Activated T-cell treated with anti-CD3 and anti-CD28 coated beads, Interleukin-2, amount 50 U/mL, for 24 hours (primary cell): ENCODE measurements around the gene SCUBE1.
"Not testable (repeated sequence)": the region's sequence is repeated elsewhere in the genome, so short reads cannot be mapped to it uniquely, and the experiment has no call there.

ENCODE experiments used
- DNase-seq: peaks from one replicate; pipeline ENCODE4 v3.0.0-alpha.2; 2020
- H3K27ac Mint-ChIP-seq: 2 replicates; pipeline ENCODE4 v1.8.0; 2020; ENCODE audit warnings: mild to moderate bottlenecking, mixed read lengths
- H3K27me3 Mint-ChIP-seq: 2 replicates; pipeline ENCODE4 v1.8.0; 2020; ENCODE audit warnings: mixed read lengths
- H3K36me3 Mint-ChIP-seq: 2 replicates; pipeline ENCODE4 v1.8.0; 2020; ENCODE audit warnings: low read depth, mixed read lengths
- H3K4me1 Mint-ChIP-seq: 2 replicates; pipeline ENCODE4 v1.8.0; 2020; ENCODE audit warnings: low read depth, mixed read lengths
- H3K4me3 Mint-ChIP-seq: 2 replicates; pipeline ENCODE4 v1.8.0; 2020; ENCODE audit warnings: mild to moderate bottlenecking, moderate library complexity, mixed read lengths
- H3K9me3 Mint-ChIP-seq: 2 replicates; pipeline ENCODE4 v1.8.0; 2020; ENCODE audit warnings: mixed read lengths

Gene SCUBE1

GRCh38 chr22:43375951-43376455 lies 32.8 kb upstream of the SCUBE1 start:
- H3K27me3 Mint-ChIP-seq, result peaks cover 62% of the 10 kb centered on the region
- H3K4me3 Mint-ChIP-seq, result no peak overlapping the region
- no peaks in the 10 kb centered on the region for H3K9me3 Mint-ChIP-seq
- H3K27ac Mint-ChIP-seq, result no peak overlapping the region
- no peaks in the 10 kb centered on the region for H3K36me3 Mint-ChIP-seq
- peaks cover 20% of the 10 kb centered on the region for H3K4me1 Mint-ChIP-seq
- no peak for DNase-seq

- Mint-ChIP-seq H3K4me1 (no peaks in the 10 kb centered on the region), H3K27me3 (peaks cover 65% of the 10 kb centered on the region), H3K9me3 (no peaks in the 10 kb centered on the region), H3K36me3 (no peaks in the 10 kb centered on the region), H3K4me3 (no peak overlapping the region), H3K27ac (no peak overlapping the region)
- DNase-seq, result no peak
Observed at GRCh38 chr22:43370036-43370435, 26.9 kb upstream of the SCUBE1 start.

GRCh38 chr22:43365715-43366440 lies 22.7 kb upstream of the SCUBE1 start:
- peaks cover 44% of the 10 kb centered on the region for H3K27me3 Mint-ChIP-seq
- H3K36me3 Mint-ChIP-seq, result no peaks in the 10 kb centered on the region
- no peak overlapping the region for H3K4me3 Mint-ChIP-seq
- H3K27ac Mint-ChIP-seq, result no peak overlapping the region
- no peaks in the 10 kb centered on the region for H3K4me1 Mint-ChIP-seq
- H3K9me3 Mint-ChIP-seq, result no peaks in the 10 kb centered on the region
- no peak for DNase-seq

- peaks cover 27% of the 10 kb centered on the region for H3K27me3 Mint-ChIP-seq
- no peak overlapping the region for H3K27ac Mint-ChIP-seq
- DNase-seq, result no peak
Observed at GRCh38 chr22:43364169-43364435, 20.9 kb upstream of the SCUBE1 start.

GRCh38 chr22:43363315-43364168 lies 20.4 kb upstream of the SCUBE1 start:
- DNase-seq, result no peak
- H3K27ac Mint-ChIP-seq, result no peak overlapping the region
- H3K9me3 Mint-ChIP-seq, result no peaks in the 10 kb centered on the region
- H3K4me1 Mint-ChIP-seq, result no peaks in the 10 kb centered on the region
- H3K4me3 Mint-ChIP-seq, result no peak overlapping the region
- peaks cover 22% of the 10 kb centered on the region for H3K27me3 Mint-ChIP-seq
- H3K36me3 Mint-ChIP-seq, result no peaks in the 10 kb centered on the region

More at GRCh38 chr22:43364169-43364435, 20.9 kb upstream of the SCUBE1 start:
- Mint-ChIP-seq H3K4me3 (no peak overlapping the region), H3K9me3 (no peaks in the 10 kb centered on the region), H3K36me3 (no peaks in the 10 kb centered on the region), H3K4me1 (no peaks in the 10 kb centered on the region)

- no peaks in the 10 kb centered on the region for H3K36me3 Mint-ChIP-seq
- H3K27me3 Mint-ChIP-seq, result peaks cover 16% of the 10 kb centered on the region
- H3K4me1 Mint-ChIP-seq, result no peaks in the 10 kb centered on the region
- H3K27ac Mint-ChIP-seq, result no peak overlapping the region
- no peaks in the 10 kb centered on the region for H3K9me3 Mint-ChIP-seq
- no peak for DNase-seq
- no peak overlapping the region for H3K4me3 Mint-ChIP-seq
Observed at GRCh38 chr22:43360576-43360975, 17.4 kb upstream of the SCUBE1 start.

GRCh38 chr22:43356881-43357280 lies 13.7 kb upstream of the SCUBE1 start:
- Mint-ChIP-seq H3K4me1 (no peaks in the 10 kb centered on the region), H3K36me3 (no peaks in the 10 kb centered on the region), H3K9me3 (no peaks in the 10 kb centered on the region), H3K27me3 (peaks cover 15% of the 10 kb centered on the region), H3K27ac (no peak overlapping the region), H3K4me3 (no peak overlapping the region)
- DNase-seq, result no peak

- H3K27ac Mint-ChIP-seq, H3K9me3 Mint-ChIP-seq: not testable (repeated sequence)
Observed at GRCh38 chr22:43355688-43356087, 12.5 kb upstream of the SCUBE1 start.

GRCh38 chr22:43351966-43352345 lies 8.8 kb upstream of the SCUBE1 start:
- Mint-ChIP-seq H3K9me3 (no peaks in the 10 kb centered on the region), H3K4me3 (no peak overlapping the region), H3K36me3 (no peaks in the 10 kb centered on the region)

More at GRCh38 chr22:43355688-43356087, 12.5 kb upstream of the SCUBE1 start:
- DNase-seq, H3K36me3 Mint-ChIP-seq, H3K4me1 Mint-ChIP-seq, H3K4me3 Mint-ChIP-seq: not testable (repeated sequence)
- H3K27me3 Mint-ChIP-seq, result peaks cover 18% of the 10 kb centered on the region

GRCh38 chr22:43349636-43350035 lies 6.5 kb upstream of the SCUBE1 start:
- peaks cover 55% of the 10 kb centered on the region for H3K27me3 Mint-ChIP-seq
- peaks cover 12% of the 10 kb centered on the region for H3K4me1 Mint-ChIP-seq
- H3K27ac Mint-ChIP-seq, result no peak overlapping the region
- H3K4me3 Mint-ChIP-seq, result no peak overlapping the region
- no peaks in the 10 kb centered on the region for H3K9me3 Mint-ChIP-seq
- no peaks in the 10 kb centered on the region for H3K36me3 Mint-ChIP-seq
- DNase-seq, result no peak

More at GRCh38 chr22:43351966-43352345, 8.8 kb upstream of the SCUBE1 start:
- Mint-ChIP-seq H3K27me3 (peaks cover 41% of the 10 kb centered on the region), H3K27ac (no peak overlapping the region), H3K4me1 (no peaks in the 10 kb centered on the region)
- DNase-seq, result no peak

- Mint-ChIP-seq H3K4me1 (peaks cover 16% of the 10 kb centered on the region), H3K9me3 (no peaks in the 10 kb centered on the region), H3K36me3 (no peaks in the 10 kb centered on the region), H3K27ac (no peak overlapping the region), H3K27me3 (peaks cover 72% of the 10 kb centered on the region), H3K4me3 (no peak overlapping the region)
- peak; percentile 78 for DNase-seq
Observed at GRCh38 chr22:43346521-43346929, 3.4 kb upstream of the SCUBE1 start.

- H3K9me3 Mint-ChIP-seq, result no peaks in the 10 kb centered on the region
- H3K27me3 Mint-ChIP-seq, result peaks cover 76% of the 10 kb centered on the region
- H3K36me3 Mint-ChIP-seq, result no peaks in the 10 kb centered on the region
- no peak overlapping the region for H3K4me3 Mint-ChIP-seq
- no peak for DNase-seq
- H3K4me1 Mint-ChIP-seq, result peaks cover 16% of the 10 kb centered on the region
- no peak overlapping the region for H3K27ac Mint-ChIP-seq
Observed at GRCh38 chr22:43345761-43346301, 2.7 kb upstream of the SCUBE1 start.

- Mint-ChIP-seq H3K36me3 (no peaks in the 10 kb centered on the region), H3K4me1 (peaks cover 16% of the 10 kb centered on the region), H3K4me3 (no peak overlapping the region), H3K9me3 (no peaks in the 10 kb centered on the region), H3K27ac (no peak overlapping the region), H3K27me3 (peaks cover 80% of the 10 kb centered on the region)
- no peak for DNase-seq
Observed at GRCh38 chr22:43345356-43345755, 2.2 kb upstream of the SCUBE1 start.

- Mint-ChIP-seq H3K4me3 (no peak overlapping the region), H3K9me3 (no peaks in the 10 kb centered on the region), H3K36me3 (no peaks in the 10 kb centered on the region), H3K4me1 (peaks cover 16% of the 10 kb centered on the region), H3K27me3 (peaks cover 78% of the 10 kb centered on the region), H3K27ac (no peak overlapping the region)
- DNase-seq, result no peak
Observed at GRCh38 chr22:43344520-43344787, 1.3 kb upstream of the SCUBE1 start.
